Loucy (cell line): ENCODE data around the gene UVRAG.
A peak's percentile ranks its signal among the peaks of the same experiment; 100 is the strongest.

Experiments used
- H2AFZ ChIP-seq: fragments of 200-600 bp; sonication (generic); 2 replicates; pipeline ENCODE4 v1.6.0; 2016; ENCODE audit warnings: antibody characterized with exemption, mild to moderate bottlenecking, low read length, moderate library complexity
- H3F3A ChIP-seq: fragments of 200-600 bp; 2 replicates; pipeline ENCODE4 v1.6.0; 2016; ENCODE audit warnings: antibody characterized with exemption, low read depth, mild to moderate bottlenecking
- H3K27me3 ChIP-seq: fragments of 200-600 bp; sonication (generic); 2 replicates; pipeline ENCODE4 v1.6.1; 2014; ENCODE audit warnings: low read length, mild to moderate bottlenecking; ENCODE audit not compliant: insufficient read depth, poor library complexity, severe bottlenecking
- H3K36me3 ChIP-seq: fragments of 200-600 bp; sonication (generic); 2 replicates; pipeline ENCODE4 v1.6.1; 2016; ENCODE audit warnings: low read length; ENCODE audit not compliant: insufficient read depth
- H3K4me1 ChIP-seq: fragments of 200-600 bp; sonication (generic); 2 replicates; pipeline ENCODE4 v1.5.1; 2014; ENCODE audit warnings: low read length, mild to moderate bottlenecking; ENCODE audit not compliant: insufficient read depth, poor library complexity, severe bottlenecking
- H3K4me2 ChIP-seq: fragments of 200-600 bp; sonication (generic); 2 replicates; pipeline ENCODE4 v1.6.0; 2014; ENCODE audit warnings: antibody characterized with exemption, low read length, low read depth, mild to moderate bottlenecking; ENCODE audit not compliant: poor library complexity, severe bottlenecking
- H3K4me3 ChIP-seq: fragments of 200-600 bp; sonication (generic); 2 replicates; pipeline ENCODE4 v1.5.1; 2014; ENCODE audit warnings: low read length, mild to moderate bottlenecking, mixed read lengths; ENCODE audit not compliant: poor library complexity, severe bottlenecking
- H3K79me2 ChIP-seq: fragments of 200-600 bp; sonication (generic); 2 replicates; pipeline ENCODE4 v1.6.1; 2014; ENCODE audit warnings: low read length; ENCODE audit not compliant: insufficient read depth
- H3K9ac ChIP-seq: fragments of 200-600 bp; sonication (generic); 2 replicates; pipeline ENCODE4 v1.6.0; 2014; ENCODE audit warnings: mild to moderate bottlenecking, low read depth, low read length, moderate library complexity; ENCODE audit not compliant: poor library complexity, severe bottlenecking
- H3K9me2 ChIP-seq: fragments of 200-600 bp; sonication (generic); replicated peaks from 2 replicates; pipeline ENCODE4 v1.6.1; 2016; ENCODE audit warnings: low read depth, low read length, mixed read lengths
- H3K9me3 ChIP-seq: fragments of 200-600 bp; sonication (generic); 2 replicates; pipeline ENCODE4 v1.6.1; 2014; ENCODE audit warnings: mild to moderate bottlenecking, antibody characterized with exemption, low read length, low read depth; ENCODE audit not compliant: insufficient read depth
- H4K20me1 ChIP-seq: fragments of 200-600 bp; sonication (generic); 2 replicates; pipeline ENCODE4 v1.6.0; 2014; ENCODE audit warnings: antibody characterized with exemption, low read length, mild to moderate bottlenecking; ENCODE audit not compliant: insufficient read depth, poor library complexity, severe bottlenecking
- CTCF ChIP-seq: fragments of 200-600 bp; sonication (generic); conservative IDR thresholded peaks from 2 replicates; pipeline ENCODE4 v1.5.1; 2014; ENCODE audit warnings: mild to moderate bottlenecking, antibody characterized with exemption, low read length
- EZH2phosphoT487 ChIP-seq: fragments of 200-600 bp; IDR thresholded peaks from 2 replicates; pipeline ENCODE4 v1.6.1; 2018; ENCODE audit warnings: antibody characterized with exemption, mild to moderate bottlenecking, moderate library complexity, borderline replicate concordance

The UVRAG gene

DNA sequence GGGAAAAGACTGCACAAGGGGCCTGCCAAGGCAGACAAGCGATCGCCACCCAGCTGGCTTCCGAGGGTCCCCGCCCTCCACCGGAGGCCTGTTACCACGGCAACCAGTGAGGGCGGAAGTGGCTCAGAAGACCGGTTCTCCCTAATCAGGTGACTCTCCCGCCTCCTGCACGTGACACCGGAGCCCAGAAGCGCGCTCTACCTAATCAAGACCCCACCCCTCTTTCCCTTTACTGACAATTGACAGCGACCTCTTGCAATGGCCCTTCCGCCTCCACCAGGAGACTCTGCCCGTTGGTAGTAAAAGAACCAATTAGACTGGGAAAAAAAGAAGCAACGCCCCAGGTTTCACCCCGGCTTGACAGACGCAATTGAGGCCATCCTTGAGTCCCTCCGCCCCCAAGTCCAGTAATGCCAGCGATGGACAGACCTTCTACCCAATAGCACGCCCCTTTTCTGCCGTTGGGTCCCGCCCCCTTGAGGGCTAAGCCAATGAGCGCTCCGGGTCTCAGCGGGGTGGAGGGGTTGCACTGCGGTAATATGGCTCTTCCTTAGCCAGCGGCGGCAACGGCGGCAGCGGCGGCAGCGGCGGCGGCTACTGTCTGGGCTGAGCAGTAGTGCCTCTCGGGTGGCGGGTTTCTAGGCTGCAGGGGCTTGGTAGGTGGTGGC, at the start of gene UVRAG:
TSS of gene UVRAG (plus strand) at position 534 of the 668 bp plus-strand sequence. CDS start 198 bp downstream, outside the sequence.
- peak within 1 kb of the TSS; percentile 80 for H3K9ac ChIP-seq
- H3K4me3 ChIP-seq = peak within 1 kb of the TSS; percentile 76
- TF ChIP-seq EZH2phosphoT487 = no peak
- no peak for TF ChIP-seq CTCF
- H3K9me2 ChIP-seq = no peaks in the 10 kb centered on the region
- peaks cover 28% of the 10 kb centered on the region for H3K4me1 ChIP-seq
- no peaks in the 10 kb centered on the region for H3K9me3 ChIP-seq
- peak within 1 kb of the TSS; percentile 86 for H2AFZ ChIP-seq
- peaks cover 41% of the 10 kb centered on the region for H3K79me2 ChIP-seq
- H3K27me3 ChIP-seq = no peaks in the 10 kb centered on the region
- H3K36me3 ChIP-seq = no peaks in the 10 kb centered on the region
- peaks cover 12% of the 10 kb centered on the region for H4K20me1 ChIP-seq
- no peaks in the 10 kb centered on the region for H3F3A ChIP-seq
- H3K4me2 ChIP-seq = peak within 1 kb of the TSS; percentile 89

GRCh38 chr11:75766443-75767227, 48.4 kb upstream of the UVRAG start:
- Histone ChIP-seq H3K4me1 (peaks cover 24% of the 10 kb centered on the region), H3K9me3 (no peaks in the 10 kb centered on the region), H3K27me3 (no peaks in the 10 kb centered on the region)

DNA sequence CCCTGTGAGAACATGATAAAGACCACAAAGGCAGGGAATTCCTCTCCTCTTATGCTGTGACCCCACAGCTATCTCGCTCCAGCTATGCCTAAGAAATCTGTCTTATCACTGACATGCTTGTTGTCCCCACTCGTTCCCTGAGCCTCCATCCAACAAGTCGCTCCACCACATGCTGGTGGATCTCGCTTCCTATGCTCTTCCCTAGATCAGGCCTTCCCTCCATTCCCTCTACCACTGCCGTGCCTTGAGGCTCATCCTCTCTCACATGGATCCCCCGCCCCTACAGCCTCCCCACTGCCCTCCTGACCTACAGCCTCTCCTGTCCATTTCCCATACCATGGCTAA, 47.8 kb upstream of the UVRAG start:
- Histone ChIP-seq H3K4me1 (peaks cover 24% of the 10 kb centered on the region), H3K9ac (no peak overlapping the region), H3K4me2 (no peak overlapping the region), H4K20me1 (no peaks in the 10 kb centered on the region), H3K36me3 (no peaks in the 10 kb centered on the region), H3K79me2 (no peaks in the 10 kb centered on the region), H3K27me3 (no peaks in the 10 kb centered on the region), H3K9me2 (no peaks in the 10 kb centered on the region), H3K4me3 (no peak overlapping the region), H3K9me3 (no peaks in the 10 kb centered on the region), H2AFZ (no peak overlapping the region), H3F3A (no peaks in the 10 kb centered on the region)
- TF ChIP-seq CTCF (no peak), EZH2phosphoT487 (no peak)

More at GRCh38 chr11:75766443-75767227, 48.4 kb upstream of the UVRAG start:
- no peak overlapping the region for H3K9ac ChIP-seq
- no peaks in the 10 kb centered on the region for H3K9me2 ChIP-seq
- no peaks in the 10 kb centered on the region for H3K36me3 ChIP-seq
- H3K4me3 ChIP-seq = no peak overlapping the region
- H2AFZ ChIP-seq = no peak overlapping the region
- H4K20me1 ChIP-seq = no peaks in the 10 kb centered on the region
- H3K4me2 ChIP-seq = no peak overlapping the region
- H3K79me2 ChIP-seq = no peaks in the 10 kb centered on the region
- no peaks in the 10 kb centered on the region for H3F3A ChIP-seq
- TF ChIP-seq CTCF (no peak), EZH2phosphoT487 (no peak)
